Suprapubic skin (tissue), 3 donors: ENCODE data around the gene LPIN1.

Experiments used
- POLR2A ChIP-seq, 2 donors: fragments of 450-650 bp; IDR thresholded peaks; one replicate each; pipeline ENCODE4 v1.6.1; 2017; ENCODE audit warnings: antibody characterized with exemption in 2 of 2, mild to moderate bottlenecking in 2 of 2, moderate library complexity in 2 of 2
- TF ChIP-seq, protein P1 (sequence below), 2 donors: fragments of 200-600 bp in 1 of 2; fragments of 450-650 bp in 1 of 2; sonication (generic) in 1 of 2; IDR thresholded peaks; one replicate each; pipeline ENCODE4 v1.5.1; 2016 to 2019; ENCODE audit warnings: antibody characterized with exemption in 2 of 2, mild to moderate bottlenecking in 1 of 2, moderate library complexity in 1 of 2

DNA sequence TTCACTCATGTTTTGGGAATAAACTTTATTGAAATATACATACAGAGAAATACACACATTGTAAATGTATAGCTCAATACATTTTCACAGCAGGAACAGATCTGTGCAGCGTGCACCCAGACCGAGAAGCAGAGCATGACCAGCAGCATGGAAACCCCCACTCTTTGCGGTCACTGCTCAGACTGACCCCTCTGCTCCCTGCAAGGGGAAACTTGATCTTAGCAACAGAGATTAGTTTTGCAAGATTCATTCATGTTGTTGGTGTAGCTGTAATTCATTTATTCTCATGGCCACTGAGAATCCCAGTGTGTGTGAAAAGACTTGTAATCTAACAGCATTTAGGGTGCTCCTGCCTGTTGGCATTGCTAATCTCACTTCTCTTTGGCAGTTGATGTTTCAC, 35.2 kb downstream of the LPIN1 start:
- TF ChIP-seq, protein P1, sequence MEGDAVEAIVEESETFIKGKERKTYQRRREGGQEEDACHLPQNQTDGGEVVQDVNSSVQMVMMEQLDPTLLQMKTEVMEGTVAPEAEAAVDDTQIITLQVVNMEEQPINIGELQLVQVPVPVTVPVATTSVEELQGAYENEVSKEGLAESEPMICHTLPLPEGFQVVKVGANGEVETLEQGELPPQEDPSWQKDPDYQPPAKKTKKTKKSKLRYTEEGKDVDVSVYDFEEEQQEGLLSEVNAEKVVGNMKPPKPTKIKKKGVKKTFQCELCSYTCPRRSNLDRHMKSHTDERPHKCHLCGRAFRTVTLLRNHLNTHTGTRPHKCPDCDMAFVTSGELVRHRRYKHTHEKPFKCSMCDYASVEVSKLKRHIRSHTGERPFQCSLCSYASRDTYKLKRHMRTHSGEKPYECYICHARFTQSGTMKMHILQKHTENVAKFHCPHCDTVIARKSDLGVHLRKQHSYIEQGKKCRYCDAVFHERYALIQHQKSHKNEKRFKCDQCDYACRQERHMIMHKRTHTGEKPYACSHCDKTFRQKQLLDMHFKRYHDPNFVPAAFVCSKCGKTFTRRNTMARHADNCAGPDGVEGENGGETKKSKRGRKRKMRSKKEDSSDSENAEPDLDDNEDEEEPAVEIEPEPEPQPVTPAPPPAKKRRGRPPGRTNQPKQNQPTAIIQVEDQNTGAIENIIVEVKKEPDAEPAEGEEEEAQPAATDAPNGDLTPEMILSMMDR (IDR thresholded peaks at IDR 0.05), result no peak
- TF ChIP-seq POLR2A (IDR thresholded peaks at IDR 0.05), result no peak
